Liver (tissue), 9 donors: ENCODE data around the gene FBXL15. TPM values are rescaled to one million over a fixed set of nuclear protein-coding genes. Genes with fewer than 3 reads are reported as not detected.

Experiments
- DNase-seq: peaks from one replicate; pipeline ENCODE4 v3.0.0-alpha.2; 2017; ENCODE audit warnings: low spot score
- H3K27ac ChIP-seq, 2 donors: one replicate each; pipeline ENCODE4 v1.7.0; 2013; ENCODE audit warnings: inconsistent platforms in 2 of 2, low read length in 2 of 2, control low read depth in 1 of 2, low read depth in 1 of 2, mild to moderate bottlenecking in 1 of 2
- H3K27me3 ChIP-seq, 4 donors: one replicate each; pipeline versions ENCODE4 v1.6.1 to v1.7.0; 2013; ENCODE audit warnings: low read length in 3 of 4, inconsistent platforms in 1 of 4, mild to moderate bottlenecking in 1 of 4, moderate library complexity in 1 of 4; ENCODE audit not compliant: control insufficient read depth in 4 of 4, insufficient read depth in 4 of 4
- H3K36me3 ChIP-seq, 4 donors: one replicate each; pipeline versions ENCODE4 v1.6.1 to v1.7.0; 2013; ENCODE audit warnings: low read length in 3 of 4, mild to moderate bottlenecking in 3 of 4, low read depth in 1 of 4, moderate library complexity in 1 of 4; ENCODE audit not compliant: control insufficient read depth in 4 of 4, insufficient read depth in 3 of 4
- H3K4me1 ChIP-seq, 4 donors: one replicate each; pipeline versions ENCODE4 v1.6.1 to v1.7.0; 2013; ENCODE audit warnings: low read length in 3 of 4, mild to moderate bottlenecking in 3 of 4, moderate library complexity in 1 of 4; ENCODE audit not compliant: control insufficient read depth in 4 of 4, insufficient read depth in 4 of 4
- H3K4me3 ChIP-seq, 3 donors: one replicate each; pipeline versions ENCODE4 v1.6.1 to v1.7.0; 2013; ENCODE audit warnings: low read length in 3 of 3, control low read depth in 1 of 3, low read depth in 1 of 3, mild to moderate bottlenecking in 1 of 3
- H3K9ac ChIP-seq, 2 donors: one replicate each; pipeline ENCODE4 v1.7.0; 2013; ENCODE audit warnings: low read length in 2 of 2, mild to moderate bottlenecking in 2 of 2, moderate library complexity in 2 of 2, control low read depth in 1 of 2, low read depth in 1 of 2
- H3K9me3 ChIP-seq, 4 donors: one replicate each; pipeline versions ENCODE4 v1.6.1 to v1.7.0; 2013; ENCODE audit warnings: low read length in 3 of 4; ENCODE audit not compliant: control insufficient read depth in 4 of 4
- EGR1 ChIP-seq, 2 donors: IDR thresholded peaks; 2 replicates each; pipeline ENCODE4 v1.6.1; 2016 to 2018; ENCODE audit warnings: antibody characterized with exemption in 2 of 2, low read depth in 2 of 2
- GABPA ChIP-seq, 2 donors: IDR thresholded peaks in 1 of 2; conservative IDR thresholded peaks in 1 of 2; 2 replicates each; pipeline ENCODE4 v1.6.1; 2016; ENCODE audit warnings: antibody characterized with exemption in 2 of 2, mild to moderate bottlenecking in 1 of 2, moderate library complexity in 1 of 2
- HNF4G ChIP-seq: IDR thresholded peaks from 2 replicates; pipeline ENCODE4 v1.6.1; 2016; ENCODE audit warnings: antibody characterized with exemption
- MAX ChIP-seq: IDR thresholded peaks from 2 replicates; pipeline ENCODE4 v1.6.1; 2016; ENCODE audit warnings: antibody characterized with exemption
- RAD21 ChIP-seq, 2 donors: IDR thresholded peaks; 2 replicates each; pipeline ENCODE4 v1.6.1; 2016; ENCODE audit warnings: antibody characterized with exemption in 2 of 2, mild to moderate bottlenecking in 2 of 2
- RXRA ChIP-seq, 2 donors: IDR thresholded peaks; 2 replicates each; pipeline ENCODE4 v1.6.1; 2017 to 2018; ENCODE audit warnings: antibody characterized with exemption in 2 of 2, mild to moderate bottlenecking in 1 of 2
- TAF1 ChIP-seq: conservative IDR thresholded peaks from 2 replicates; pipeline ENCODE4 v1.6.1; 2016; ENCODE audit warnings: antibody characterized with exemption, mild to moderate bottlenecking
- YY1 ChIP-seq: IDR thresholded peaks from 2 replicates; pipeline ENCODE4 v1.6.1; 2016; ENCODE audit warnings: antibody characterized with exemption, mild to moderate bottlenecking
- ZBTB33 ChIP-seq: IDR thresholded peaks from 2 replicates; pipeline ENCODE4 v1.6.1; 2016; ENCODE audit warnings: antibody characterized with exemption
- WGBS: extraction: QIAGEN DNeasy Blood & Tissue Kit; methylation state at CpG from one replicate; pipeline ENCODE4 v1.1.7; 2013; 5-methylcytosine and 5-hydroxymethylcytosine counted together
- polyA plus RNA-seq, 2 donors: library from polyadenylated mRNA; stranded (reverse) in 1 of 2; unstranded in 1 of 2; fragments of 200-250 nt in 1 of 2; fragments of >200 nt in 1 of 2; fragmentation: Nextera tagmentation in 1 of 2; extraction: Ambion mirVana in 1 of 2; gene quantifications; one replicate each; pipeline versions ENCODE4 v1.2.1 to v1.2.3, GENCODE V29; 2013 to 2015
- total RNA-seq, 2 donors: library from RNA; depleted of rRNA; stranded (reverse); fragments of >200 nt; gene quantifications; one replicate each; pipeline ENCODE4 v1.2.3, GENCODE V29; 2014
- TF ChIP-seq, protein P1 (sequence below): IDR thresholded peaks from 2 replicates; pipeline ENCODE4 v1.6.1; 2016; ENCODE audit warnings: antibody characterized with exemption
- TF ChIP-seq, protein P2 (sequence below): IDR thresholded peaks from 2 replicates; pipeline ENCODE4 v1.6.1; 2016; ENCODE audit warnings: antibody characterized with exemption, mild to moderate bottlenecking
- donor health status: healthy.
- donor health status: healthy.
- donor health status: healthy.
- donor health status: healthy.
- donor health status: healthy.

Gene FBXL15
- total and polyA plus RNA-seq, 4 donors: 4.4 to 14.4 (median 10.0) TPM

GRCh38 chr10:102455893-102456471 lies 35.3 kb downstream of the FBXL15 start:
- Histone ChIP-seq H3K36me3 (peaks cover 0 to 6% (median 3%) of the 10 kb centered on the region in 4 donors), H3K9me3 (no peaks in the 10 kb centered on the region), H3K4me1 (peaks cover 7 to 22% (median 17%) of the 10 kb centered on the region in 4 donors), H3K27ac (no peak overlapping the region), H3K9ac (no peak overlapping the region), H3K4me3 (no peak overlapping the region), H3K27me3 (no peaks in the 10 kb centered on the region)
- no peak for TF ChIP-seq HNF4G
- TF ChIP-seq RAD21 (IDR thresholded peaks at IDR 0.05): no peak
- no peak for TF ChIP-seq GABPA (IDR thresholded peaks at IDR 0.05 in 1 of 2, conservative IDR thresholded peaks at IDR 0.05 in 1 of 2)
- TF ChIP-seq YY1: no peak
- 91% methylated on average over 7 of the region's 7 CpGs for WGBS
- DNase-seq: no peak

DNA sequence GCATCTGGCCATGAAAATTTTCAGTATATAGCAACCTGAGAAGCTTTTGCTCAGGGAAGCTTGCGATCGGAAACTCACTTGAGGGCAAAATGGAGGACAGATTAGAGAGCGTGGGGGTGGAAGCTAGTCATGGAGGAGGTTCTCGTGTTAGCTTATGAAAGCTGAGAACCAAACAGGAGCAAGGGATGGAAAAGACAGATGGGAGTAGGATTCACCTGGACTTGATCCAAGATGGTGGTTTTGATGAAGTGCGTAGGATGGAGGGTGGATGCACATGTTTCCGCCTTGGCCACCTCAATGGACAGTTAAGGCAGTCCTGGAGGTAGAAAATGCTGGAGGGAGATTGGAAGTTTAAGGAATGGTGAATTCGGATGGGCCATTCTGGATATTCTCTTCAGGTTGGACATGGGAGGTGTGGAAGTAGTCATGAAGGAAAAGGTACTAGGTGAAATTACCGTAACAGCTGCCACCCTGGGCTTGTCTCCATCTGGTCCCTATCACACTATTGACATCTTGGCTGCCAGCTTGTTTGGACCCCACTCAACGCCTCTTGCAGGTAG lies 37.0 kb downstream of the FBXL15 start:
- Histone ChIP-seq H3K27me3 (no peaks in the 10 kb centered on the region), H3K9ac (no peak overlapping the region), H3K36me3 (peaks cover 0 to 6% (median 3%) of the 10 kb centered on the region in 4 donors), H3K27ac (no peak overlapping the region), H3K4me3 (no peak overlapping the region), H3K9me3 (no peaks in the 10 kb centered on the region), H3K4me1 (peaks cover 11 to 27% (median 21%) of the 10 kb centered on the region in 4 donors)
- no peak for DNase-seq
- TF ChIP-seq TAF1 (no peak), EGR1 (IDR thresholded peaks at IDR 0.05; ENCODE audit: low read depth in 2 of 2) (no peak), RAD21 (IDR thresholded peaks at IDR 0.05) (no peak), ZBTB33 (no peak), MAX (no peak), GABPA (IDR thresholded peaks at IDR 0.05 in 1 of 2, conservative IDR thresholded peaks at IDR 0.05 in 1 of 2) (no peak)
- TF ChIP-seq, protein P1, sequence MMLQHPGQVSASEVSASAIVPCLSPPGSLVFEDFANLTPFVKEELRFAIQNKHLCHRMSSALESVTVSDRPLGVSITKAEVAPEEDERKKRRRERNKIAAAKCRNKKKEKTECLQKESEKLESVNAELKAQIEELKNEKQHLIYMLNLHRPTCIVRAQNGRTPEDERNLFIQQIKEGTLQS: no peak
- TF ChIP-seq, protein P2, sequence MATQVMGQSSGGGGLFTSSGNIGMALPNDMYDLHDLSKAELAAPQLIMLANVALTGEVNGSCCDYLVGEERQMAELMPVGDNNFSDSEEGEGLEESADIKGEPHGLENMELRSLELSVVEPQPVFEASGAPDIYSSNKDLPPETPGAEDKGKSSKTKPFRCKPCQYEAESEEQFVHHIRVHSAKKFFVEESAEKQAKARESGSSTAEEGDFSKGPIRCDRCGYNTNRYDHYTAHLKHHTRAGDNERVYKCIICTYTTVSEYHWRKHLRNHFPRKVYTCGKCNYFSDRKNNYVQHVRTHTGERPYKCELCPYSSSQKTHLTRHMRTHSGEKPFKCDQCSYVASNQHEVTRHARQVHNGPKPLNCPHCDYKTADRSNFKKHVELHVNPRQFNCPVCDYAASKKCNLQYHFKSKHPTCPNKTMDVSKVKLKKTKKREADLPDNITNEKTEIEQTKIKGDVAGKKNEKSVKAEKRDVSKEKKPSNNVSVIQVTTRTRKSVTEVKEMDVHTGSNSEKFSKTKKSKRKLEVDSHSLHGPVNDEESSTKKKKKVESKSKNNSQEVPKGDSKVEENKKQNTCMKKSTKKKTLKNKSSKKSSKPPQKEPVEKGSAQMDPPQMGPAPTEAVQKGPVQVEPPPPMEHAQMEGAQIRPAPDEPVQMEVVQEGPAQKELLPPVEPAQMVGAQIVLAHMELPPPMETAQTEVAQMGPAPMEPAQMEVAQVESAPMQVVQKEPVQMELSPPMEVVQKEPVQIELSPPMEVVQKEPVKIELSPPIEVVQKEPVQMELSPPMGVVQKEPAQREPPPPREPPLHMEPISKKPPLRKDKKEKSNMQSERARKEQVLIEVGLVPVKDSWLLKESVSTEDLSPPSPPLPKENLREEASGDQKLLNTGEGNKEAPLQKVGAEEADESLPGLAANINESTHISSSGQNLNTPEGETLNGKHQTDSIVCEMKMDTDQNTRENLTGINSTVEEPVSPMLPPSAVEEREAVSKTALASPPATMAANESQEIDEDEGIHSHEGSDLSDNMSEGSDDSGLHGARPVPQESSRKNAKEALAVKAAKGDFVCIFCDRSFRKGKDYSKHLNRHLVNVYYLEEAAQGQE: no peak
- WGBS: 93% methylated on average over 9 of the region's 9 CpGs

- Histone ChIP-seq H3K4me3 (no peak overlapping the region), H3K4me1 (peaks cover 8 to 30% (median 24%) of the 10 kb centered on the region in 4 donors), H3K9me3 (no peaks in the 10 kb centered on the region), H3K36me3 (peaks cover 0 to 6% (median 3%) of the 10 kb centered on the region in 4 donors), H3K9ac (no peak overlapping the region), H3K27me3 (no peaks in the 10 kb centered on the region), H3K27ac (no peak overlapping the region)
- WGBS: 80% methylated on average over 4 of the region's 4 CpGs
- DNase-seq: no peak
- TF ChIP-seq HNF4G (no peak), RXRA (IDR thresholded peaks at IDR 0.05) (no peak)
Measured at GRCh38 chr10:102458656-102459055, 38.0 kb downstream of the FBXL15 start.
